ENCODE results near the gene BAIAP2. TPM values are rescaled to one million over a fixed set of nuclear protein-coding genes. Genes with fewer than 3 reads are reported as not detected.

BAIAP2 gene
- total RNA-seq, 6 experiments from 2014 or later, result 30.8 to 47.4 (median 35.9) TPM

GRCh38 chr17:81102352-81102751 is 67.4 kb downstream of the BAIAP2 start:
- no peak overlapping the region for H3K27ac Mint-ChIP-seq
- DNase-seq, result no peak
- H3K36me3 Mint-ChIP-seq (ENCODE audit: low read depth), result no peaks in the 10 kb centered on the region
- H3K4me1 Mint-ChIP-seq (ENCODE audit: low read depth), result peaks cover 9% of the 10 kb centered on the region
- H3K4me3 Mint-ChIP-seq, result no peak overlapping the region
- H3K9me3 Mint-ChIP-seq, result no peaks in the 10 kb centered on the region
- H3K27me3 Mint-ChIP-seq (ENCODE audit: insufficient read depth), result peaks cover 2% of the 10 kb centered on the region; the same call in 1 of the 2 replicates
- TF ChIP-seq CTCF (IDR thresholded peaks at IDR 0.05), result no peak

GRCh38 chr17:81102869-81103268 is 67.9 kb downstream of the BAIAP2 start:
- Mint-ChIP-seq H3K4me1 (ENCODE audit: low read depth) (peaks cover 5% of the 10 kb centered on the region; the same call in 1 of the 2 replicates), H3K9me3 (no peaks in the 10 kb centered on the region), H3K4me3 (no peak overlapping the region), H3K27ac (no peak overlapping the region), H3K36me3 (ENCODE audit: low read depth) (no peaks in the 10 kb centered on the region), H3K27me3 (ENCODE audit: insufficient read depth) (peaks cover 4% of the 10 kb centered on the region; the same call in 1 of the 2 replicates)
- no peak for TF ChIP-seq CTCF (IDR thresholded peaks at IDR 0.05)
- no peak for DNase-seq

- H3K4me1 Mint-ChIP-seq (ENCODE audit: low read depth), result peaks cover 2% of the 10 kb centered on the region; the same call in 1 of the 2 replicates
Observed at GRCh38 chr17:81103379-81103778, 68.4 kb downstream of the BAIAP2 start.

GRCh38 chr17:81106716-81107115 is 71.8 kb downstream of the BAIAP2 start:
- Mint-ChIP-seq H3K27ac (no peak overlapping the region), H3K36me3 (ENCODE audit: low read depth) (no peaks in the 10 kb centered on the region), H3K4me3 (no peak overlapping the region), H3K4me1 (ENCODE audit: low read depth) (no peaks in the 10 kb centered on the region), H3K9me3 (no peaks in the 10 kb centered on the region), H3K27me3 (ENCODE audit: insufficient read depth) (peaks cover 4% of the 10 kb centered on the region; the same call in 1 of the 2 replicates)
- DNase-seq, result no peak
- no peak for TF ChIP-seq CTCF (IDR thresholded peaks at IDR 0.05)

More at GRCh38 chr17:81103379-81103778, 68.4 kb downstream of the BAIAP2 start:
- Mint-ChIP-seq H3K36me3 (ENCODE audit: low read depth) (no peaks in the 10 kb centered on the region), H3K9me3 (no peaks in the 10 kb centered on the region), H3K27me3 (ENCODE audit: insufficient read depth) (peaks cover 4% of the 10 kb centered on the region; the same call in 1 of the 2 replicates), H3K4me3 (no peak overlapping the region), H3K27ac (no peak overlapping the region)
- no peak for DNase-seq
- no peak for TF ChIP-seq CTCF (IDR thresholded peaks at IDR 0.05)

GRCh38 chr17:81108220-81108619 is 73.3 kb downstream of the BAIAP2 start:
- no peak for TF ChIP-seq CTCF (IDR thresholded peaks at IDR 0.05)
- no peak for DNase-seq
- no peak overlapping the region for H3K4me3 Mint-ChIP-seq
- no peaks in the 10 kb centered on the region for H3K9me3 Mint-ChIP-seq
- H3K27me3 Mint-ChIP-seq (ENCODE audit: insufficient read depth), result peaks cover 4% of the 10 kb centered on the region; the same call in 1 of the 2 replicates
- H3K4me1 Mint-ChIP-seq (ENCODE audit: low read depth), result no peaks in the 10 kb centered on the region
- no peaks in the 10 kb centered on the region for H3K36me3 Mint-ChIP-seq (ENCODE audit: low read depth)
- no peak overlapping the region for H3K27ac Mint-ChIP-seq

- Mint-ChIP-seq H3K27me3 (ENCODE audit: insufficient read depth) (peaks cover 4% of the 10 kb centered on the region; the same call in 1 of the 2 replicates), H3K27ac (no peak overlapping the region), H3K36me3 (ENCODE audit: low read depth) (no peaks in the 10 kb centered on the region), H3K4me1 (ENCODE audit: low read depth) (no peaks in the 10 kb centered on the region), H3K4me3 (no peak overlapping the region), H3K9me3 (no peaks in the 10 kb centered on the region)
- DNase-seq, result no peak
- TF ChIP-seq CTCF (IDR thresholded peaks at IDR 0.05), result no peak
Observed at GRCh38 chr17:81109957-81110356, 75.0 kb downstream of the BAIAP2 start.
